GM23338 (cell line): Measurements from ENCODE around the gene SLF2. TPM values are rescaled to one million over a fixed set of nuclear protein-coding genes. Genes with fewer than 3 reads are reported as not detected.

Source experiments
- ATAC-seq: fragments of 200-7000 bp; cut with Tn5 transposase; 3 replicates; pipeline ENCODE4 v1.9.1; 2020
- DNase-seq: peaks from one replicate; pipeline ENCODE4 v3.0.0-alpha.2; 2015; ENCODE audit warnings: low spot score
- H2AFZ ChIP-seq: fragments of 200-600 bp; sonication (generic); 2 replicates; pipeline ENCODE4 v1.8.0; 2016; ENCODE audit warnings: antibody characterized with exemption, mild to moderate bottlenecking, moderate library complexity
- H3F3A ChIP-seq: fragments of 200-600 bp; sonication (generic); replicated peaks from 2 replicates; pipeline ENCODE4 v1.8.0; 2017; ENCODE audit warnings: antibody characterized with exemption, mixed run types, low read depth
- H3K27ac ChIP-seq: fragments of 200-600 bp; sonication (generic); 2 replicates; pipeline ENCODE4 v1.6.1; 2016; ENCODE audit warnings: low read depth
- H3K27me3 ChIP-seq: fragments of 200-600 bp; sonication (generic); 2 replicates; pipeline ENCODE4 v1.8.0; 2016; ENCODE audit warnings: mild to moderate bottlenecking, mixed run types, moderate library complexity; ENCODE audit not compliant: insufficient read depth
- H3K36me3 ChIP-seq: fragments of 200-600 bp; sonication (generic); 2 replicates; pipeline ENCODE4 v1.8.0; 2016; ENCODE audit warnings: mild to moderate bottlenecking; ENCODE audit not compliant: insufficient read depth
- H3K4me1 ChIP-seq: fragments of 200-600 bp; sonication (generic); 2 replicates; pipeline ENCODE4 v1.8.0; 2016; ENCODE audit warnings: mild to moderate bottlenecking, moderate library complexity; ENCODE audit not compliant: insufficient read depth
- H3K4me2 ChIP-seq: fragments of 200-600 bp; sonication (generic); 2 replicates; pipeline ENCODE4 v1.7.1; 2017; ENCODE audit warnings: mixed run types
- H3K4me3 ChIP-seq: fragments of 200-600 bp; sonication (generic); 2 replicates; pipeline ENCODE4 v1.6.1; 2016; ENCODE audit warnings: mixed run types
- H3K79me2 ChIP-seq: fragments of 200-600 bp; sonication (generic); replicated peaks from 2 replicates; pipeline ENCODE4 v1.8.0; 2017; ENCODE audit warnings: mild to moderate bottlenecking; ENCODE audit not compliant: insufficient read depth
- H3K9me2 ChIP-seq: fragments of 200-600 bp; sonication (generic); 2 replicates; pipeline ENCODE4 v1.8.0; 2017; ENCODE audit not compliant: insufficient read depth
- H4K20me1 ChIP-seq: fragments of 200-600 bp; sonication (generic); replicated peaks from 2 replicates; pipeline ENCODE4 v1.8.0; 2017; ENCODE audit warnings: mild to moderate bottlenecking; ENCODE audit not compliant: insufficient read depth
- H3K27ac Mint-ChIP-seq: 2 replicates; pipeline ENCODE4 v1.8.0; 2020; ENCODE audit warnings: inconsistent platforms, mild to moderate bottlenecking, moderate library complexity, mixed read lengths
- H3K27me3 Mint-ChIP-seq: 3 replicates; pipeline ENCODE4 v1.8.0; 2022; ENCODE audit warnings: low read depth, mild to moderate bottlenecking, moderate library complexity, mixed read lengths, inconsistent platforms; ENCODE audit not compliant: insufficient read depth, poor library complexity
- H3K36me3 Mint-ChIP-seq: 3 replicates; pipeline ENCODE4 v1.8.0; 2021; ENCODE audit warnings: low read depth, mild to moderate bottlenecking, inconsistent platforms, moderate library complexity, mixed read lengths
- H3K4me1 Mint-ChIP-seq: 3 replicates; pipeline ENCODE4 v1.8.0; 2020; ENCODE audit warnings: mild to moderate bottlenecking, inconsistent platforms, mixed read lengths
- H3K4me3 Mint-ChIP-seq: 3 replicates; pipeline ENCODE4 v1.8.0; 2021; ENCODE audit warnings: moderate library complexity, mild to moderate bottlenecking, inconsistent platforms, mixed read lengths
- H3K9me3 Mint-ChIP-seq: 3 replicates; pipeline ENCODE4 v1.8.0; 2020; ENCODE audit warnings: moderate library complexity, mild to moderate bottlenecking, inconsistent platforms, mixed read lengths
- EZH2 ChIP-seq: fragments of 200-600 bp; sonication (generic); IDR thresholded peaks from one replicate; pipeline ENCODE4 v1.8.0; 2017; ENCODE audit warnings: antibody characterized with exemption, mild to moderate bottlenecking, low read depth; ENCODE audit not compliant: unreplicated experiment
- EZH2phosphoT487 ChIP-seq: fragments of 200-600 bp; sonication (generic); IDR thresholded peaks from one replicate; pipeline ENCODE4 v1.8.1; 2018; ENCODE audit warnings: antibody characterized with exemption; ENCODE audit not compliant: unreplicated experiment
- NANOG ChIP-seq: IDR thresholded peaks from 2 replicates; pipeline ENCODE4 v1.6.1; 2016; ENCODE audit warnings: antibody characterized with exemption, borderline replicate concordance
- POLR2AphosphoS5 ChIP-seq: IDR thresholded peaks from 2 replicates; pipeline ENCODE4 v1.6.1; 2016; ENCODE audit warnings: antibody characterized with exemption, low read depth
- ZNF114 ChIP-seq: fragments of 250-450 bp; sonication (Bioruptor Pico); IDR thresholded peaks from 2 replicates; pipeline ENCODE4 v1.5.0; 2020; ENCODE audit warnings: mild to moderate bottlenecking, moderate library complexity
- polyA plus RNA-seq: library from polyadenylated mRNA; unstranded; fragments of >200 nt; fragmentation: Nextera tagmentation; extraction: Ambion mirVana; gene quantifications from 2 replicates; pipeline ENCODE4 v1.2.1, GENCODE V29; 2016
- total RNA-seq: library from RNA; depleted of rRNA; stranded (reverse); fragments of >200 nt; shearing (Covaris generic); gene quantifications from 2 replicates; pipeline ENCODE4 v1.2.3, GENCODE V29; 2014
- TF ChIP-seq, protein P1 (sequence below): fragments of 250-450 bp; sonication (Bioruptor Pico); IDR thresholded peaks from 2 replicates; pipeline ENCODE4 v1.5.0; 2020; ENCODE audit warnings: mild to moderate bottlenecking, moderate library complexity
- TF ChIP-seq, protein P2 (sequence below), 2 experiments: fragments of 200-600 bp in 1 of 2; sonication (generic) in 1 of 2; conservative IDR thresholded peaks; 2 replicates each; pipeline versions ENCODE4 v1.5.1 to v1.6.1; 2016 to 2017; ENCODE audit warnings: antibody characterized with exemption in 2 of 2, low read depth in 2 of 2, mild to moderate bottlenecking in 2 of 2, moderate library complexity in 1 of 2

The SLF2 gene
- total and polyA plus RNA-seq, 2 experiments from 2014 or later: 13.6 to 22.1 TPM

DNA sequence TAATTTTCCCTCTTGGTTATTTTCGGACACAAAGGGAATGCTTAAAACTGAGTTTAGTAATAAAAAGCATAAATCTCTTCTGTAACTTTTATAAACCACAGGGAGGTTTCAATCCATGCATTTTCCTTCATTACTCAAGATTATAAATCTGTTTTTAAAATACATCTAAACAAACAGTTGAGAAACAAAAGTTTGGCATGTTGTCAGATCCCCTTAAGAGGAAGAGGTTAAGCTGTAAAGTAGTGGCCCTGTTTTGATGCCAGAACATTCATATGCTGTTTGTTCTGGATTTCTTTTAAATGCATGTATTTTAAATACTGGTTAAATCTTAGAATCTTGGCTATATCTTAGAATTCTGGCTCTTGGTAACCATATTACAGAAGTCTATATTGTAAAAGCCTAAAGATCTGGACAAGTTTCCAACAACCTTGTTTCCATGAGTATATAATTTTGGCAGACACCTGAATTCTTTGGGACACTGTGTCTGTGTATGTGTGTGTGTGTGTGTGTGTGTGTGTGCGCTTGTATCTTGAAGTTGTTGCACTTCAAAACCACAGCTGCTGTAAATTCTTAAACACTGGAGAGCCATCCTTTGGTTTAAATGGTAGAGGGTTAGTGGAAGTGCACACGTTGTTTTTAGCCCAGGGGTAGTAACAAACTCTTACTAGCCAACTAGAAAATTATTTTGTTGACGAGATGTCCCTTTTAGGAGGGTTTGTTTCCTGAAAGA, 49.8 kb downstream of the SLF2 start (continued):
- TF ChIP-seq, protein P1, sequence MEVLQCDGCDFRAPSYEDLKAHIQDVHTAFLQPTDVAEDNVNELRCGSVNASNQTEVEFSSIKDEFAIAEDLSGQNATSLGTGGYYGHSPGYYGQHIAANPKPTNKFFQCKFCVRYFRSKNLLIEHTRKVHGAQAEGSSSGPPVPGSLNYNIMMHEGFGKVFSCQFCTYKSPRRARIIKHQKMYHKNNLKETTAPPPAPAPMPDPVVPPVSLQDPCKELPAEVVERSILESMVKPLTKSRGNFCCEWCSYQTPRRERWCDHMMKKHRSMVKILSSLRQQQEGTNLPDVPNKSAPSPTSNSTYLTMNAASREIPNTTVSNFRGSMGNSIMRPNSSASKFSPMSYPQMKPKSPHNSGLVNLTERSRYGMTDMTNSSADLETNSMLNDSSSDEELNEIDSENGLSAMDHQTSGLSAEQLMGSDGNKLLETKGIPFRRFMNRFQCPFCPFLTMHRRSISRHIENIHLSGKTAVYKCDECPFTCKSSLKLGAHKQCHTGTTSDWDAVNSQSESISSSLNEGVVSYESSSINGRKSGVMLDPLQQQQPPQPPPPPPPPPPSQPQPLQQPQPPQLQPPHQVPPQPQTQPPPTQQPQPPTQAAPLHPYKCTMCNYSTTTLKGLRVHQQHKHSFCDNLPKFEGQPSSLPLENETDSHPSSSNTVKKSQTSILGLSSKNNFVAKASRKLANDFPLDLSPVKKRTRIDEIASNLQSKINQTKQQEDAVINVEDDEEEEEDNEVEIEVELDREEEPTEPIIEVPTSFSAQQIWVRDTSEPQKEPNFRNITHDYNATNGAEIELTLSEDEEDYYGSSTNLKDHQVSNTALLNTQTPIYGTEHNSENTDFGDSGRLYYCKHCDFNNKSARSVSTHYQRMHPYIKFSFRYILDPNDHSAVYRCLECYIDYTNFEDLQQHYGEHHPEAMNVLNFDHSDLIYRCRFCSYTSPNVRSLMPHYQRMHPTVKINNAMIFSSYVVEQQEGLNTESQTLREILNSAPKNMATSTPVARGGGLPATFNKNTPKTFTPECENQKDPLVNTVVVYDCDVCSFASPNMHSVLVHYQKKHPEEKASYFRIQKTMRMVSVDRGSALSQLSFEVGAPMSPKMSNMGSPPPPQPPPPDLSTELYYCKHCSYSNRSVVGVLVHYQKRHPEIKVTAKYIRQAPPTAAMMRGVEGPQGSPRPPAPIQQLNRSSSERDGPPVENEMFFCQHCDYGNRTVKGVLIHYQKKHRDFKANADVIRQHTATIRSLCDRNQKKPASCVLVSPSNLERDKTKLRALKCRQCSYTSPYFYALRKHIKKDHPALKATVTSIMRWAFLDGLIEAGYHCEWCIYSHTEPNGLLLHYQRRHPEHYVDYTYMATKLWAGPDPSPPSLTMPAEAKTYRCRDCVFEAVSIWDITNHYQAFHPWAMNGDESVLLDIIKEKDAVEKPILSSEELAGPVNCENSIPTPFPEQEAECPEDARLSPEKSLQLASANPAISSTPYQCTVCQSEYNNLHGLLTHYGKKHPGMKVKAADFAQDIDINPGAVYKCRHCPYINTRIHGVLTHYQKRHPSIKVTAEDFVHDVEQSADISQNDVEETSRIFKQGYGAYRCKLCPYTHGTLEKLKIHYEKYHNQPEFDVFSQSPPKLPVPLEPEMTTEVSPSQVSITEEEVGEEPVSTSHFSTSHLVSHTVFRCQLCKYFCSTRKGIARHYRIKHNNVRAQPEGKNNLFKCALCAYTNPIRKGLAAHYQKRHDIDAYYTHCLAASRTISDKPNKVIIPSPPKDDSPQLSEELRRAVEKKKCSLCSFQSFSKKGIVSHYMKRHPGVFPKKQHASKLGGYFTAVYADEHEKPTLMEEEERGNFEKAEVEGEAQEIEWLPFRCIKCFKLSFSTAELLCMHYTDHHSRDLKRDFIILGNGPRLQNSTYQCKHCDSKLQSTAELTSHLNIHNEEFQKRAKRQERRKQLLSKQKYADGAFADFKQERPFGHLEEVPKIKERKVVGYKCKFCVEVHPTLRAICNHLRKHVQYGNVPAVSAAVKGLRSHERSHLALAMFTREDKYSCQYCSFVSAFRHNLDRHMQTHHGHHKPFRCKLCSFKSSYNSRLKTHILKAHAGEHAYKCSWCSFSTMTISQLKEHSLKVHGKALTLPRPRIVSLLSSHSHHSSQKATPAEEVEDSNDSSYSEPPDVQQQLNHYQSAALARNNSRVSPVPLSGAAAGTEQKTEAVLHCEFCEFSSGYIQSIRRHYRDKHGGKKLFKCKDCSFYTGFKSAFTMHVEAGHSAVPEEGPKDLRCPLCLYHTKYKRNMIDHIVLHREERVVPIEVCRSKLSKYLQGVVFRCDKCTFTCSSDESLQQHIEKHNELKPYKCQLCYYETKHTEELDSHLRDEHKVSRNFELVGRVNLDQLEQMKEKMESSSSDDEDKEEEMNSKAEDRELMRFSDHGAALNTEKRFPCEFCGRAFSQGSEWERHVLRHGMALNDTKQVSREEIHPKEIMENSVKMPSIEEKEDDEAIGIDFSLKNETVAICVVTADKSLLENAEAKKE (CRISPR knock-in tag): no peak
- TF ChIP-seq, protein P2, sequence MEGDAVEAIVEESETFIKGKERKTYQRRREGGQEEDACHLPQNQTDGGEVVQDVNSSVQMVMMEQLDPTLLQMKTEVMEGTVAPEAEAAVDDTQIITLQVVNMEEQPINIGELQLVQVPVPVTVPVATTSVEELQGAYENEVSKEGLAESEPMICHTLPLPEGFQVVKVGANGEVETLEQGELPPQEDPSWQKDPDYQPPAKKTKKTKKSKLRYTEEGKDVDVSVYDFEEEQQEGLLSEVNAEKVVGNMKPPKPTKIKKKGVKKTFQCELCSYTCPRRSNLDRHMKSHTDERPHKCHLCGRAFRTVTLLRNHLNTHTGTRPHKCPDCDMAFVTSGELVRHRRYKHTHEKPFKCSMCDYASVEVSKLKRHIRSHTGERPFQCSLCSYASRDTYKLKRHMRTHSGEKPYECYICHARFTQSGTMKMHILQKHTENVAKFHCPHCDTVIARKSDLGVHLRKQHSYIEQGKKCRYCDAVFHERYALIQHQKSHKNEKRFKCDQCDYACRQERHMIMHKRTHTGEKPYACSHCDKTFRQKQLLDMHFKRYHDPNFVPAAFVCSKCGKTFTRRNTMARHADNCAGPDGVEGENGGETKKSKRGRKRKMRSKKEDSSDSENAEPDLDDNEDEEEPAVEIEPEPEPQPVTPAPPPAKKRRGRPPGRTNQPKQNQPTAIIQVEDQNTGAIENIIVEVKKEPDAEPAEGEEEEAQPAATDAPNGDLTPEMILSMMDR (conservative IDR thresholded peaks at IDR 0.05; ENCODE audit: low read depth in 2 of 2): no peak
- no peak for TF ChIP-seq ZNF114 (CRISPR knock-in tag)
- no peak for TF ChIP-seq POLR2AphosphoS5

DNA sequence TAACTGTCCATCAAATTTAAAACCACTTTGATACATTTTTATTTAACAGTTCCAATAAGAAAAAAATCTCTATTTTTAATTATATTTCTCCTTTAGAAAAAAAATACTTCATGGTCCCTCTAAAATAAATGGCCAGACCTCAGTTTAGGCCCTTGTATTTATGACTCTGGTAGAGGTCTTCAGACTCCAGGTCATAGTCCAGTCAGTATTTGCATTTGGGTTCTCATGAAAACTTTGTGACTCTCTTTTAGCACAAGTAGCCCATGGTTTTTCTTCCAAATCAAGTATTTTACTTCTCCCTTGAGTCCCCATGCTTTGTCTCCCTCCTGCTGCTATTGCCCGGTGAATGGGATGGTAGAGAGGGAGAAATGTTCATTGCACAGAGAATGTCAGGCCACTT, 51.1 kb downstream of the SLF2 start:
- H3K27me3 Mint-ChIP-seq: peaks cover 5% of the 10 kb centered on the region
- no peak overlapping the region for H3K4me2 ChIP-seq
- H4K20me1 ChIP-seq: peaks cover 9% of the 10 kb centered on the region; the same call in 1 of the 2 replicates
- no peaks in the 10 kb centered on the region for H3K27me3 ChIP-seq
- no peak overlapping the region for H3K4me3 ChIP-seq
- no peak overlapping the region for H2AFZ ChIP-seq
- H3K27ac Mint-ChIP-seq: no peak overlapping the region
- ATAC-seq (no peak), DNase-seq (no peak)
- no peak overlapping the region for H3K27ac ChIP-seq
- H3K4me3 Mint-ChIP-seq: no peak overlapping the region
- no peaks in the 10 kb centered on the region for H3K9me2 ChIP-seq
- peaks cover 5% of the 10 kb centered on the region; the same call in 1 of the 2 replicates for H3F3A ChIP-seq
- H3K79me2 ChIP-seq: no peaks in the 10 kb centered on the region
- peaks cover 7% of the 10 kb centered on the region for H3K4me1 Mint-ChIP-seq
- 0 out of 2 replicates have a peak, but pooled peaks cover 9% of the 10 kb centered on the region for H3K36me3 ChIP-seq
- H3K36me3 Mint-ChIP-seq: peaks cover 20% of the 10 kb centered on the region; the same call in 2 of the 3 replicates
- H3K9me3 Mint-ChIP-seq: no peaks in the 10 kb centered on the region
- 0 out of 2 replicates have a peak, but pooled peaks cover 7% of the 10 kb centered on the region for H3K4me1 ChIP-seq
- no peak for TF ChIP-seq EZH2phosphoT487
- TF ChIP-seq, protein P1 (CRISPR knock-in tag): no peak
- TF ChIP-seq NANOG: no peak
- TF ChIP-seq EZH2: no peak
